ENCODE measurements around the gene SLC24A3.

Gene SLC24A3

DNA sequence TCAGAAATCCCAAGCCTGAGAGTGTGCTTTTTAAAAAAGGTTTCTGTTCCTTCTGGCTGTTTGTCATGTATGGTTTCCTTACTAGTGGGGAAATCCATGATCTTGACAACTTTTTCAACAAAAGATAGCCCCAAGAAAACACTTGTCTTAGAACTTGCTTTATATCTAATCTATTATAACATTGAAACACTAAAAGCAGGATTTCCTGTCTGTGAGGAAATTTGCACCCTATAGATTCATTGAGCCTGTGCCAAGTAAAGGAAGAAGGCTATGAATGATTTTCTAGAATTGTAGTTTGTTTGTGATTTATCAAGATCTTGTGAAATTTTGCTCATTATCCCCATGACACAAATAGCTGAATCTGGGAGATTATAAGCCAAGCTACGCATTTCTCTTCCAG lies 307.0 kb downstream of the SLC24A3 start:
- no peak for DNase-seq

GRCh38 chr20:19520261-19520660 lies 307.8 kb downstream of the SLC24A3 start:
- no peak for DNase-seq

- DNase-seq: no peak
These were observed 309.8 kb downstream of the SLC24A3 start for GRCh38 chr20:19522071-19522801.

- DNase-seq: no peak
These were observed 310.6 kb downstream of the SLC24A3 start for GRCh38 chr20:19522836-19523590.

GRCh38 chr20:19524691-19525090 lies 312.2 kb downstream of the SLC24A3 start:
- no peak for DNase-seq

GRCh38 chr20:19527509-19527908 lies 315.1 kb downstream of the SLC24A3 start:
- no peak for DNase-seq

DNA sequence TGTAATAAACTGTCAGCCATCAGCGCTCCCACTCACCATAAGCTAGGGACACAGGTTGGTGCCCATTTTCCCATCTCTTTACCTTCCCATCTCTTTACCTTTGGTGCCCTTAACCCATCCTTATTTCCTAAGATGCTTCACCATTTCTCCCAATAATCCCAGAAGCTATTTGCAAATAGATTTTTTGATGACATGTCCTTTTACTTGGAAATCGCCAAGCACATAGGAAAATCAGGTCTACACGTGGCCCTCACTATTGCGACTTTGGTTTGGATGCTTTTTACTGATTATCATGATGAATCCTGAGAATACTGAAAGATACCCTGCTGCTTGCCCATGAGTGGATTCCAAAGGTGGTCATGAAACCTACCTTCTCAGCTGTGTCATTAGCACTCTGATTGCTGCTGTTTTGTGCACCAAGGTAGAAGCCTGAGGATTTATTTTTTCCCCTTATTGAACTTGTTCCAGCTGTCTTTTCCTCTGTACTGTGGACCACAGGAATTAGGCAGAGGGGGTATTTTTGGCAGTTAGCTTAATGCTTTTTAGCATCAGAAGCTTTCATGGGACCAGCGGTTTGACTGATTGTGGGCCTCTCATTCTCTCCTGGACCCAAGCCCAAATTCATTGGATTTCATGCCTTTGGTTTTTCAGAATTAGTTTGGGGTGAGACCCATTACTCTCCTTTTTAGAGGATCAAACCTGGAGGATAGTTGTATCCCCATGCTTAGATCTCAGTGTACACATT lies 316.0 kb downstream of the SLC24A3 start:
- DNase-seq: no peak

- no peak for DNase-seq
These were observed 317.6 kb downstream of the SLC24A3 start for GRCh38 chr20:19530006-19530405.

GRCh38 chr20:19531446-19531845 lies 319.0 kb downstream of the SLC24A3 start:
- DNase-seq: no peak

DNA sequence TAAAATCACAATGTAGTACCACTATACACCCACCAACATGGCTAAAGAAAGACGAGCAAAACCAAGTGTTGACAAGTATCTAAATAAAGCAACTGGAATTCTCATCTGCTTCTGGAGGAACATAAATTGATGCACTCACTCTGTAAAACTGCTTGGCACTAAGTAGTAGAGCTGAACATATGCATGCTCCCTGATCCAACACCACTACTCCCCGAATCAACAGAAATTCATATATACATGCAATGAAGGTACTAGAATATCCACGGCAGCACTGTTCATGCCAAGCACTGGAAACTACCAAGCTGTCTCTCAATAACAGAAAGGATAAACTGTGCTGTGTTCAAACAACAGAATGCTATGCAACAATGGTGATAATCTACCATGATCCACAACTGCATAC lies 326.1 kb downstream of the SLC24A3 start:
- DNase-seq: no peak

- DNase-seq: no peak
These were observed 326.7 kb downstream of the SLC24A3 start for GRCh38 chr20:19539191-19539590.

DNA sequence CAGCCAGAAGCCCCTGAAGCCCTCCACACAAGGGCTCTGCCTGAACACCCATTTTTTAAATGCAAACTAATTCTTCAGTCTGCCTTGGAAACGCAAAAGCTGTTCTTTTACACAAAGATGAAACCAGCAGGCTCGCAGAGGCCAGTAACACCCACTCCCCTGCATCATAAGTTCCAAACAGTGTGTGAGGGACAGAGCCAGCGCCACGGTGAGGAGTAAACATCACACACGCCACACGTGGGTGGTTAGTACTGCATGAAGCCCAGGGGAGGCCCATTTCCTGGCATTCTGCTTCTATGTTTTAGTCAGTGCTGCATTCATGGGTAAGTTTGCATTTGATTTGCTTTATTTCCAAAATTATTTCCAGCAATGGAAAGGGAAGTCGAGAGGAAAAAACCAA lies 327.9 kb downstream of the SLC24A3 start:
- no peak for DNase-seq

- DNase-seq: no peak
These were observed 330.7 kb downstream of the SLC24A3 start for GRCh38 chr20:19543101-19543500.

DNA sequence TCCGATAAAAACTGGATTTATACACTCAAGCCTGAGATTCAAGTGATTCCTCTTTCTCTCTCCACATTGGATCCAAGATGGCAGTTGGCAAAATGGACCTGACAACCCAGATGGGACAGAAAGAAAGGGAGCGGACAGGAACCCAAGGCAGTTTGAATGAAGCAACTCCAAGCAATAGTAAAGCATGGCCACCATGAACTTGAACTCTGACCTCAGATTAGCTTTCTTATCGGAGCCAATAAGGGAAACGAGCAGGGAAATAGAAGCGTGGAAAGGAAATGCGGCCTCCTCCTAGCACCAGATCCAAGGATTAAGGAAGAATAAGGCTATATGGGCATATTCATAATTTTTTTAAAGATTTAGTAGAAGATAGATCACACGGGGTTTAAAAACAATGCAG lies 332.2 kb downstream of the SLC24A3 start:
- DNase-seq: no peak

DNA sequence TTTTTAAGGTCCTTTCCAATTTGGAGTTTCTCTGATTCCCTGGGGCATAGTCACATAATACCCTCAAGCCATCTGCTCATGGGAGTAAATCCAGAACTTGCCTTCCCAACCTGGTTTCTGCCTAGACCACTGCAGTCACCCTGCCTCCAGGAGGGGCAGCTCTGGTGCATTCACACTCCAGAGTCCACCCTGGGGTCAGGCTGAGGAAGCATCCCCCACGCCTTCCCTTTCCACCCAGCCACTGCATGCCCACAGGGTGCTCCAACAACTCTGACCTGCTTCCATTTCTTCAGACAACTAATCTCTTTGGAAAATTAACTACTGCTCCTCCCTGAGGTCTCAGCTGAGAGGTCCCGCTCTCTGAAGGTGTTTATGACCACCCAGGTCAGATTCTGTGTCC lies 334.2 kb downstream of the SLC24A3 start:
- no peak for DNase-seq

GRCh38 chr20:19547547-19547946 lies 335.1 kb downstream of the SLC24A3 start:
- DNase-seq: no peak

- no peak for DNase-seq
These were observed 337.5 kb downstream of the SLC24A3 start for GRCh38 chr20:19549896-19550295.

GRCh38 chr20:19552221-19553180 lies 340.1 kb downstream of the SLC24A3 start:
- DNase-seq: no peak

- no peak for DNase-seq
These were observed 342.2 kb downstream of the SLC24A3 start for GRCh38 chr20:19554666-19555065.

- DNase-seq: no peak
These were observed 343.3 kb downstream of the SLC24A3 start for GRCh38 chr20:19555726-19556125.

DNA sequence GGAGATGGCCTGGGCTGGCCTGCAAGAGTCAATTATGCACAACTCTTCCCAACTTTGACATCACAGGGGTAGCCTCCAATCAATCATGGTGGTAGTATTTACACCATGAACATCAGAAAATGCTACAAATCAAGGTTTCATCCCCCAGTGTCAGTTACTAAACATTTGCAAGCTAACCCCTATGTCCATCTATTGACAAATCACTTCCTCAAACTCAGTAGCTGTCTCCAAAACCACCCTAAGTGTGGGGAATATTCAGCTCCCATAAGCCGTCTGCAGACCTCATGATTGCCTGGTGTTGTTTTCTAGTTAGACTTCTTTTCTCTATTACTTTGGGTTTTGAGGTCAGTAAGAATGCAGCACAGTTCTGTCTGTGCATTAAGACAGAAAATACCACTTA lies 344.8 kb downstream of the SLC24A3 start:
- no peak for DNase-seq

DNA sequence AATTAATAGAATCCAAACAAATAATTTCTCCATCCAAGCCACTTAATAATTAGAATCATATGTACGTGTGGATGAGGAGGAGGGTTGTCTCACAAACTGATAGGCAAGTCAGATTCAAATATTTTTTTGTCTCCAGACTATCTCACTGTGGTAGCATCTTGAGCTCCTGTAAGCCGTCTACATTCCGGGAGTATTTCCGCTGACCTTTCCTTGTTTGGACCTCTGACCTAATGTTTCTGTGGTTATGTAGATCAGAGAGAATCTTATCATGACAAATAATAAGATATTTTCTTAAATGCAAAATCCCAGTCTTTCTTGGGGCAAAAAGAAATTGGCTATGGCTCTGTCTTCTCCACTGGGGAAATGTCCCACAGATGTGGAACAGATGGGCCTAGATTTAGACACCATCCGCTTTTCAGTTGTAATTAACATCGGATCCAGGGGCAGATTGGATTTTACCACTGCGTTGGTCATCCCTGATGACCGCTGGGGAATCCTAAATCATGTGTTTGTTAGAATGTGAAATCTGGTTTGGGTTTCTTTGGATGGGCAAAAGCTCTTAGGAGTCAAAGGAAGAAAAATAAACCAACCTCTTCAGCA lies 348.5 kb downstream of the SLC24A3 start:
- no peak for DNase-seq

All from bone marrow (tissue), 2 donors.